Measurements from ENCODE around the gene LIMA1. TPM values are rescaled to one million over a fixed set of nuclear protein-coding genes. Genes with fewer than 3 reads are reported as not detected.

LIMA1 gene
- total RNA-seq, 2 donors from 2014 or later, result 61.8 to 65.7 TPM

DNA sequence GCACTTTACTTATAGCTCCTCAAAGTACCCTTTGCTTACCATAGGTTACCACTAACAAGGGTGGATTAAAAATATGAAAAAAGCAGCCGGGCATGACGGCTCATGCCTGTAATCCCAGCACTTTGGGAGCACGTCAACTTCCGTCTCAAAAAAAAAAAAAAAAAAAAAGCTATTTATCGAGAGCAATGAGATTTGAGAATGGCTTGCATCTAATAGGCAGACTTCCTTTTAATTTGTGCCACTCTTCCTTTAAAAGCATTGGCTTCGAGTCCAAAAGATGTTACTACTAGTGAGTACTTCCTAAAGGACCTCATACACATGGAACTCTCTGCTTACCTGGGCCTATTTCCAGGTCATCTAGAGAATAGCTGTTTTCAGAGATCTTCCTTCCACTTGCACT lies 77.7 kb downstream of the LIMA1 start:
- H3K4me3 Mint-ChIP-seq, result no peak overlapping the region
- ATAC-seq (replicated peaks), result no peak

DNA sequence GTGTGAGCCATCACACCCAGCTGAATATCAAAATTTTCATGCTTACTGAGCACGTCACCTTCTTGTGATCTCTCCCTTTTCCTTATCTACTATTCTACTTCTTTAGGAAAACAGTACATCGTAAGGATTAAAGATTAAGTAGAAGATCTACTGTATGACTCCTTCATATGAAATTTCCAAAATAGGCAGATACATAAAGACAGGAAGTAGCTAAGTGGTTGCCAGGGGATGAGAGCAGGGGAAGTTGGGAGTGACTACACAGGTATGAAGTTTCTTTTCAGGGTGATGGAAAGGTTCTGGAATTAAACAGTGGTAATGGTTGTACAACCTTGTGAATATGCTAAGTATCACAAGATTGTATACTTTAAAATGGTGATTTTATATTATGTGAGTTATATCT lies 79.6 kb downstream of the LIMA1 start:
- Mint-ChIP-seq H3K9me3 (no peaks in the 10 kb centered on the region), H3K36me3 (ENCODE audit: low read depth) (peaks cover 93% of the 10 kb centered on the region), H3K27me3 (no peaks in the 10 kb centered on the region), H3K27ac (no peak overlapping the region), H3K4me3 (no peak overlapping the region), H3K4me1 (peaks cover 5% of the 10 kb centered on the region)
- no peak for ATAC-seq (replicated peaks)

More for the DNA sequence above, 77.7 kb downstream of the LIMA1 start:
- H3K27ac Mint-ChIP-seq, result no peak overlapping the region
- no peaks in the 10 kb centered on the region for H3K4me1 Mint-ChIP-seq
- H3K36me3 Mint-ChIP-seq (ENCODE audit: low read depth), result peaks cover 77% of the 10 kb centered on the region
- H3K9me3 Mint-ChIP-seq, result no peaks in the 10 kb centered on the region
- no peaks in the 10 kb centered on the region for H3K27me3 Mint-ChIP-seq

DNA sequence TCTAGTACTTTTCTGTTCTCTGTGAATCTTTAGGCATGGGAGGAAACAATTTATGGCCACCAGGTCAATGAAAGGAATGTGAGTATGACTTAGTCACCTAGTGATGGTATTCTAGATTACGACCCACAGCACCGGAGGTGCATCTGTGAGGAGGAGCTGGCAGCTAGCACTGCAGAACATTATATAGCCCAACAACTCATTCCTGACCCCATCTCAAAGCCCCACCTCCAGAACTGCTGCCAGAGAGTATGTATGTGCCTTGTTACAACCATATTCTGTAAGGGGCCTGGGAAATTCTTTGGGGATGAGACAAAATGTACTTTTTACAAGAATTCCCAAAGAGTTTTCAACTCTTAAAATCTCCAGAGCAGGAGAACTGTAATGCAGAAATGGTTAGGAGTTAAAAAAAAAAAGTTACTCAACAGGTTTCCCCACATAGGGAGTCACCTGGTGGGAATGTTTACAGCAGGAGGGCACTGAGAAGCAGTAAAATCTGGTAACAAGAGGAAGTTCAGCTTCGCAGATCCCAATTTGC lies 81.3 kb downstream of the LIMA1 start:
- no peak for ATAC-seq (replicated peaks)
- Mint-ChIP-seq H3K4me3 (no peak overlapping the region), H3K36me3 (ENCODE audit: low read depth) (peaks cover 98% of the 10 kb centered on the region), H3K27me3 (no peaks in the 10 kb centered on the region), H3K4me1 (peaks cover 5% of the 10 kb centered on the region), H3K9me3 (no peaks in the 10 kb centered on the region), H3K27ac (no peak overlapping the region)

DNA sequence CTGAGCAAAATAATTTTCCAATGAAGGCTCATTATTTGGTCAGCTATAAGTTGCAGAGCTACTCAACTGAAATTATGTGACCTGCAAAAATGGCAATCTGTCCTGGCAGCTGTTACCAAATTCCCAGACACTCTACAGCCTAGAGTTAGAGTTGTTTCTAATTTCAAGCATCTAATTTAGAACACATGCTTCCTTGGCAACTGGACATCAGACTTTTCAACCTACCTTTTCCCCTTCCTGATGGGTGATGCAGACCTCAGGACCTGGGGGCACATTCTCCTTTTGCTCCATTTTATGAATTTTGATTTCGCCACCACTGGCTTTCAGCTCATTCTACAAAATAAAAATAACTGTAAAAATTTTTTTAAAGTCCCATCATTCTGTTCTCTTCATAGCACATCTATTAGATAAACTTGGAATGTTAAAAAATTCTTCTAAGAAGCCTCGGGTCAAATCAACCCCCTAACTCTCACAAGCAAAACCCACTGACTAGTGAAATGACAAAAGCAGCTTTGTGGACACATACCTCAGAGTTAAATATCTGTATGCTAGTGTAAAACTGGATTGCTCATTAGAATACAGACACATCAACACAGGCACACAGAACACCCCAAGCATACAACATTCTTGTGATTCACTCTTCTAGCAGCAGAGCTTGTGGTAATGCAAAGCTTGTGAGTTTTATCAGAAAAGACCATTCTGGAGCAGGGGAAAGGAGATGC lies 82.6 kb downstream of the LIMA1 start:
- no peak for ATAC-seq (replicated peaks)
- Mint-ChIP-seq H3K36me3 (ENCODE audit: low read depth) (peaks cover 100% of the 10 kb centered on the region), H3K4me3 (no peak overlapping the region), H3K9me3 (no peaks in the 10 kb centered on the region), H3K27me3 (no peaks in the 10 kb centered on the region), H3K27ac (no peak overlapping the region), H3K4me1 (peaks cover 5% of the 10 kb centered on the region)

DNA sequence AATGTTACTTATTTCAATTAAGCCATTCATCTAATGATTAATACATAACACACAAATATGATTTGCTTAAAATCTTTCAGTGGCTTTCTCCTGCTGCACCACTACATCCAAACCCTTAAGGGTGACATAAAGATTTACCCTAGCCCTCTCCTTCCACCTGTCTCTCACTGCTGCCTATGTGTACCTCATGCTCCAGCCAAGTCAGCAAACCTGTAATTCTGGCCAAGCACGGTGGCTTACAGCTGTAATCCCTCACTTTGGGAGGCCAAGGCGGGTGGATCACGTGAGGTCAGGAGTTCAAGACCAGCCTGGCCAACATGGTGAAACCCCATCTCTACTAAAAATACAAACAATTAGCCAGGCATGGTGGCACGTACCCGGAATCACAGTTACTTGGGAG lies 84.5 kb downstream of the LIMA1 start:
- Mint-ChIP-seq H3K4me1 (peaks cover 5% of the 10 kb centered on the region), H3K27me3 (no peaks in the 10 kb centered on the region), H3K9me3 (no peaks in the 10 kb centered on the region), H3K27ac (no peak overlapping the region), H3K36me3 (ENCODE audit: low read depth) (peaks cover 98% of the 10 kb centered on the region), H3K4me3 (no peak overlapping the region)
- ATAC-seq (replicated peaks), result no peak

DNA sequence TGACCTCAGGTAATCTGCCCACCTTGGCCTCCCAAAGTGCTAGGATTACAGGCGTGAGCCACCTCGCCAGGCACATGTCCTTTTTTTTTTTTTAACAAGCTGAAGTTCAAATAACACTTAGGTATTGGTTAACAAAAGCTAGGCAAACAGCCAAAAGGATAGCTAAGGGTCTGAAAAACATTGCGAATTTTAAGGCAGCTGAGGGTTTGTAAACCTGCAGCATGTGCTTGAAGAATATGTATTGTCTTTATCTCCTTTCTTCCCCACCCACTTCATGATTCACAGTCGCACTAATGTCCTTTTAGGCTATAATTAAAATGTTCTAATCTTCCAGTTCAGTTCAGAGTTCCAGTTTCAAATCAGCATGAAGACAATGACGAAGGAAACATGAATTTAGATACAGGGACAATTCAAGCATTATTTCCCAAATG lies 86.0 kb downstream of the LIMA1 start:
- no peaks in the 10 kb centered on the region for H3K9me3 Mint-ChIP-seq
- H3K27me3 Mint-ChIP-seq, result no peaks in the 10 kb centered on the region
- peaks cover 95% of the 10 kb centered on the region for H3K36me3 Mint-ChIP-seq (ENCODE audit: low read depth)
- H3K4me1 Mint-ChIP-seq, result peaks cover 5% of the 10 kb centered on the region
- no peak for ATAC-seq (replicated peaks)
- H3K27ac Mint-ChIP-seq, result no peak overlapping the region
- H3K4me3 Mint-ChIP-seq, result no peak overlapping the region

DNA sequence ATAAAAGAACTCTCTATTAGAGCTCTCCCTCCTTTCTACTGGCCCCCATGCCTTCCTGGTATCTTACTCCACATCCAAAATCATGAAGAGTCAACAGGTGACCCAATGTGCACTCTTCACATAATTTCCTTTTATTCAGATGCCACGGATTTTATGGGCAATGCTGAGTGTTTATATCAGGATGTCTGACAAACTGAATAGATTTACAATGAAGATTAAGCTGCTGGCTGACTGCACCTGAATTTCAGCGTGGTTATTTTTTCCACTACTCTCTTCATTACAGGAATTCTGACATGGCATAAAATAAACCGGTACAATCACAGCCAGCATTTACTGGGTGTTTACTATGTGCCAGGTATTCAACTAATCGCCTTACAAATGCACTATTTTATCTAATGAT lies 86.8 kb downstream of the LIMA1 start:
- ATAC-seq (replicated peaks), result no peak
- Mint-ChIP-seq H3K4me1 (peaks cover 5% of the 10 kb centered on the region), H3K36me3 (ENCODE audit: low read depth) (peaks cover 95% of the 10 kb centered on the region), H3K4me3 (no peak overlapping the region), H3K9me3 (no peaks in the 10 kb centered on the region), H3K27me3 (no peaks in the 10 kb centered on the region), H3K27ac (no peak overlapping the region)

DNA sequence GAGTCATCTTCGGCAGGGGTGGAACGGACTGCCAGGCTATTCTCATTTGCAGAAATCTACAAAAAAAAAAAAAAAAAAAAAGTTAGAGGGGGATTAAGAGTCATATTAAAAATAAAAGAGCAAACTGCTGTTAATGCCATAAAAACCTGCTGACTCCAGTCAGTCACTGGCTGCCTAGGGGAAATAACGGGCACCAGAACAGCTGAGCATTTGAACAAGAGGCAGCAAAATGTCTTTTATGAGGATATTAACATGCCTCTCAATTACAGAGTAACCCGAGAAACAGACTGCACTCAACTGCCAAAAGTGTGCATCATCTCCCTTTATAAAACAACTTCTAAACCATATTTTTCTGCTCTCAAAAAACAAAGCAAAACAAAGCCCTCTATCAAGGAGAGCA lies 87.5 kb downstream of the LIMA1 start:
- H3K27me3 Mint-ChIP-seq, result no peaks in the 10 kb centered on the region
- H3K4me1 Mint-ChIP-seq, result peaks cover 5% of the 10 kb centered on the region
- peaks cover 95% of the 10 kb centered on the region for H3K36me3 Mint-ChIP-seq (ENCODE audit: low read depth)
- ATAC-seq (replicated peaks), result no peak
- no peaks in the 10 kb centered on the region for H3K9me3 Mint-ChIP-seq
- H3K4me3 Mint-ChIP-seq, result no peak overlapping the region
- H3K27ac Mint-ChIP-seq, result no peak overlapping the region

DNA sequence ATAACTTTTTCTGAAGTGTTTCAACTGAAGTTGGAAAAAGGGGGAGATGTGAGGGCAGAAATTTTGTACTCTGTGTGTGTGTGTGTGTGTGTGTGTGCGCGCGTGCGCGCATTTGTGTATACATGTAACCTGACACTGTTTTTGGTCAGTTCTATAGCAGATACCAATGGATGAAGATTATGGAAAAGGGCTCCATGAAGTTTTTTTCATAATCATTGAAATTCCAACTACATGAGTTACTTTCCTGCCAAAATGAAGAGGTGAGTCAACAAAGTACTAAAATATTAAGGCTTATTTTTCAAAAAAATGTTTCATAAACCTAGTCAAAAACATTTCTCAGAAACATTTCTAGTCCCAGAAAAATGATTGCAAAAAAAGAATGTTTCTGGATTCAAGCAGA lies 90.4 kb downstream of the LIMA1 start:
- Mint-ChIP-seq H3K27ac (no peak overlapping the region), H3K4me1 (peaks cover 11% of the 10 kb centered on the region), H3K9me3 (no peaks in the 10 kb centered on the region), H3K36me3 (ENCODE audit: low read depth) (peaks cover 87% of the 10 kb centered on the region), H3K27me3 (no peaks in the 10 kb centered on the region), H3K4me3 (no peak overlapping the region)
- ATAC-seq (replicated peaks), result no peak

DNA sequence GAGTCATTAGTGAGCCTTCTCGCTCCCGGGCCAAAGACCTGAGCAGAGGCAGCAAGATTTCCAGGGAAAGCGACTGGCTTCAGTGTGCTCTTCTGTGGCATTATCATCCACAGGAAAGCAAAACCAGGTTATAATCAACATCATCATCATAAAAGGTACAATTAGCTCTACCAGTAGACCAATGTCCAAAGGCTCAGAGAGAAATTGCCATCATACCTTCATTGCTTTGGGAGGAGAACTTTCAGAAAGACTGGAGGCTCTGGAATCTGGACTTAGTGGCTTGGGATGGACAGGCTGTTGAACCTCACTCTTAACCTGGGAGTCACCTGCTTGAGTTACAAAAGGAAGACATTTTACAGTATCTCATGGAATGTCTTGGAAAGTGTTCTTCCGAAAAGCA lies 91.1 kb downstream of the LIMA1 start:
- H3K4me3 Mint-ChIP-seq, result no peak overlapping the region

DNA sequence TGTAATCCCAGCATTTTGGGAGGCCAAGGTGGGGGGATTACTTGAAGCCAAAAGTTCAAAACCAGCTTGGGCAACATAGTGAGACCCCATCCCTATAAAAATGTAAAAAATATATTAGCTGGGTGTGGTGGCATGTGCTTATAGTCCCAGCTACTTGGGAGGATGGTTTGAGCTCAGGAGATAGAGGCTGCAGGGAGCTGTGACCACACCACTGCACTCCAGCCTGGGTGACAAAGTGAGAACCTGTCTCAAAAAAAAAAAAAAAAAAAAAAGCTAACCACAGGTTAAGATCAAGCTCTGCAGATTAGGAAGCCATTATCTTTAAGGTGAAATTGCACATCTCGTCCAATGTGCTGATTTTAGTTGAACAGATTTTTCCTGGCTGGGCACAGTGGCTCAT lies 92.5 kb downstream of the LIMA1 start:
- H3K36me3 Mint-ChIP-seq (ENCODE audit: low read depth), result peaks cover 75% of the 10 kb centered on the region
- H3K27ac Mint-ChIP-seq, result no peak overlapping the region
- no peaks in the 10 kb centered on the region for H3K27me3 Mint-ChIP-seq
- H3K4me1 Mint-ChIP-seq, result peaks cover 29% of the 10 kb centered on the region
- H3K9me3 Mint-ChIP-seq, result no peaks in the 10 kb centered on the region
- H3K4me3 Mint-ChIP-seq, result no peak overlapping the region
- ATAC-seq (replicated peaks), result no peak

More for the DNA sequence above, 91.1 kb downstream of the LIMA1 start:
- no peaks in the 10 kb centered on the region for H3K27me3 Mint-ChIP-seq
- ATAC-seq (replicated peaks), result no peak
- no peaks in the 10 kb centered on the region for H3K9me3 Mint-ChIP-seq
- H3K36me3 Mint-ChIP-seq (ENCODE audit: low read depth), result peaks cover 82% of the 10 kb centered on the region
- H3K4me1 Mint-ChIP-seq, result peaks cover 16% of the 10 kb centered on the region
- H3K27ac Mint-ChIP-seq, result no peak overlapping the region

DNA sequence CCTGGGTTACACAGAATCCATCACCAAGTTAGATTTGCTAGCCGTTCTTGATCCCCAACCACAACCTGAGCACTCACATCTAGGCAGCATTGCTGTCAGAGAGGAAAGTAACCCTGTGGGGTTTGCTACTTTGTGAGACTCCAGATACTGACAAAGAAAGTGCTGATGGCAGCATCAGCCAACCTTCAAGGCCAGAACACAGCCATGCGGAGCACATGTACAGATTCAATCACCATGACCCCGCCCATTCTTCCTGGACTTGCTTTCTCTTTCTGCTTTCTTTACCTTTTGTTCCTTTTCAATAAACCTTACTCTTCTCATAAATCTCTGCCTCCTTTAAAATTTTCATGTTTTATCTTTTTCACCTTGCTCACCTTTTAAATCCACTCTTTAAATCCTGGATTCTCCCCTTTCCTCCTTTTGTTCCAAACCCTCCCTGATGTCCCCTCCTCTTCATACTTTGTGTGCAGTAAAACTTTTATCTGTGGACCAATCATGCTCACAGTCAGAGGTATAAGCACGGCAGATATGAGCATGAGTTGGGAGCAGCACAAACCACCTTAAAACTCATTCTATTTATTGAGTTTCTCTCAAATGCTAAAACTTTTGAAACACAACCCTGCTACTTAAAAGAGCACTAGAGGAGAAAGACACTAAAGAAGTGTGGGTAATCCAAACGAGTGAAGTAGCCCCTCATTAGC lies 94.3 kb downstream of the LIMA1 start:
- Mint-ChIP-seq H3K4me1 (peaks cover 39% of the 10 kb centered on the region), H3K27me3 (no peaks in the 10 kb centered on the region), H3K36me3 (ENCODE audit: low read depth) (peaks cover 71% of the 10 kb centered on the region), H3K27ac (peak overlapping the region; percentile 85), H3K4me3 (peak overlapping the region; percentile 78), H3K9me3 (no peaks in the 10 kb centered on the region)
- ATAC-seq (replicated peaks), result peak; percentile 57

DNA sequence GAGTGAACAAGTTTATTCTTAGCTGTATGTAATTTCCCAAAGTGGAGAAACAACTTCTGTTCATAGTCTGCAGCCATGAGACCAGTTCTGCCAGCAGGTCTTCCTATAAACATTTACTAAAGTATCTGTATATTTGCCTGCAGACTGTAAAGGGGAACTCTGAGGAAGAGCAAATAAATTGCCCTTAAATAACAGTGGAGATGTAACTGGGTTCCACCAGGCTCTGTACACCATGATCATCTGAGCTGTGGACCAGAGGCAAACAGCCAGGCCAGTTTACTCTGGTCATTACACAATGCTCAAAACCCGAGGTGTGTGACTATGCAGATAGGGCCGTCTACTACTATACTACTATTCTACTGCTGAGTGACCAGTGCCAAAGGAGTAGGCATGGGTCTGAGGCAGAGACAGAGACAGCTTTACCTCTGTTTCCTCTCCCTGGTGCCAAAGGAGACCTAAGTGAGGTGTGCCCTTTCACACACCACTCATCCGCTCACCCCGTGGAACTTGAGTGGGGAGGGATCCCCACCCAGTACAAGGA lies 95.0 kb downstream of the LIMA1 start:
- Mint-ChIP-seq H3K4me1 (peaks cover 39% of the 10 kb centered on the region), H3K9me3 (no peaks in the 10 kb centered on the region), H3K27me3 (no peaks in the 10 kb centered on the region), H3K27ac (peak overlapping the region; percentile 85), H3K36me3 (ENCODE audit: low read depth) (peaks cover 73% of the 10 kb centered on the region), H3K4me3 (peak overlapping the region; percentile 78)
- no peak for ATAC-seq (replicated peaks)

DNA sequence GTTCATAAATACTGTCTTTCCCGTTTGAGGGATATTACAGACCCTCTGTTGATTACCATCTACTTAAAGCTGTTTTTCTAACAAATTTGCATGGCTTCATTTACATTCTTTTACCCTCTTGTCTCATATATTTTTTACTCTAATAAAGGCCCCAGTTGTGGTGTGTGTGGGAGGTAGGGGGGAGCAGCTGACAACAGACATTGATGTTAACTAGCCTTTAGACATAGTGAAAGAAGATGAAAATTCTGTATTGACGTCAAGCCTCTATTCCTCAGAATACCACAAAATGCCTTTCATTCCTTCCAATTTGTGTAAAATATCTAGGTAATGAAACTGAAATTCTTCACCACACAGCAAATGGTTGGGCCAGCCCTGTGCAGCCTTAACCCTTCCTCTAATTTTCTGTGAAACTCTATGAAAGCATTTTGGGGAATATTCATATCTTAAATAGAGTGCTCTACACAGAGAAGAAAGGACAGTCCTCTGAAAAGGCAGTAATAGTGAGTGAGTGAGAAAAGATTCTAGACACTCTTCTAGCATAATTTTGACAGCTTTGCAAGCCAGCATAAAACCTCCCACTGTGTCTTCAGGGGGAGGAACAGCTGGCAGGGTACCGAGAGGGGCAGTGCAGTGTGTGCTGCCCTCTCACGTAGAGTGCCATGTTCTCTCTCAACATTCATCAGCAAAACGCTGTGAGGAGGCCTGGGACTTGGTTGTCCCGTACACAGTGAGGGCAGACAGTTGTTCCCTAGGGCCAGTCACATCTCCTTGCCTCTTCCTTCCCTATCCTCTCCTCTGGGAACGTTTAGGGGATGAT lies 96.0 kb downstream of the LIMA1 start:
- H3K4me1 Mint-ChIP-seq, result peaks cover 39% of the 10 kb centered on the region
- H3K36me3 Mint-ChIP-seq (ENCODE audit: low read depth), result peaks cover 74% of the 10 kb centered on the region
- peak; percentile 77 for ATAC-seq (replicated peaks)
- no peaks in the 10 kb centered on the region for H3K27me3 Mint-ChIP-seq
- peak overlapping the region; percentile 78 for H3K4me3 Mint-ChIP-seq
- H3K27ac Mint-ChIP-seq, result peak overlapping the region; percentile 85
- no peaks in the 10 kb centered on the region for H3K9me3 Mint-ChIP-seq

All from activated T-helper 17 cell treated with anti-CD3 and anti-CD28 coated beads, Interleukin-2, amount 50 U/mL, for 72 hours (primary cell).